ENCODE results near the gene CAPNS1.

- no peak for TF ChIP-seq CTCF (IDR thresholded peaks at IDR 0.05; ENCODE audit: low read length)
- no peak for TF ChIP-seq EZH2phosphoT487 (IDR thresholded peaks at IDR 0.05; ENCODE audit: low read length)
Measured at GRCh38 chr19:36149673-36150406, 10.0 kb downstream of the CAPNS1 start.
